Sigmoid colon (tissue), 7 donors: ENCODE measurements around the gene KISS1. TPM values are rescaled to one million over a fixed set of nuclear protein-coding genes. Genes with fewer than 3 reads are reported as not detected.

Experiments
- DNase-seq: peaks from one replicate; pipeline ENCODE4 v3.0.0-alpha.2; 2019
- H3K27ac ChIP-seq, 4 donors: fragments of 200-600 bp; sonication (generic); one replicate each; pipeline ENCODE4 v1.5.1; 2016 to 2019; ENCODE audit warnings: mild to moderate bottlenecking in 1 of 4
- H3K27me3 ChIP-seq, 3 donors: fragments of 200-600 bp; sonication (generic); one replicate each; pipeline ENCODE4 v1.5.1; 2019; ENCODE audit warnings: mild to moderate bottlenecking in 1 of 3
- H3K36me3 ChIP-seq, 4 donors: fragments of 200-600 bp; sonication (generic); one replicate each; pipeline ENCODE4 v1.5.1; 2016 to 2019
- H3K4me1 ChIP-seq, 4 donors: fragments of 200-600 bp; sonication (generic); one replicate each; pipeline ENCODE4 v1.5.1; 2017 to 2019
- H3K4me3 ChIP-seq, 4 donors: fragments of 200-600 bp; sonication (generic); one replicate each; pipeline ENCODE4 v1.5.1; 2017 to 2019; ENCODE audit warnings: mild to moderate bottlenecking in 2 of 4, moderate library complexity in 1 of 4
- H3K9me3 ChIP-seq, 4 donors: fragments of 200-600 bp in 3 of 4; sonication (generic) in 3 of 4; one replicate each; pipeline versions ENCODE4 v1.5.1 to v1.6.1; 2013 to 2019
- EP300 ChIP-seq, 4 donors: sonication (generic); formaldehyde crosslinking; IDR thresholded peaks; one replicate each; pipeline ENCODE4 v1.6.1; 2017; ENCODE audit warnings: antibody characterized with exemption in 4 of 4
- POLR2A ChIP-seq, 2 donors: fragments of 450-650 bp; IDR thresholded peaks; one replicate each; pipeline ENCODE4 v1.6.1; 2016; ENCODE audit warnings: antibody characterized with exemption in 2 of 2, mild to moderate bottlenecking in 2 of 2, moderate library complexity in 2 of 2
- POLR2AphosphoS5 ChIP-seq, 4 donors: sonication (generic); formaldehyde crosslinking; IDR thresholded peaks; one replicate each; pipeline ENCODE4 v1.6.1; 2017; ENCODE audit warnings: antibody characterized with exemption in 4 of 4
- WGBS, 2 donors: extraction: QIAGEN DNeasy Blood & Tissue Kit; methylation state at CpG; one replicate each; pipeline ENCODE4 v1.1.7; 2013; 5-methylcytosine and 5-hydroxymethylcytosine counted together
- intact Hi-C: fragments of 100-400 bp; cut with DNase I; formaldehyde crosslinking; loops from one replicate; pipeline ENCODE4 v1.15.1; 2023
- polyA plus RNA-seq, 3 donors: library from polyadenylated mRNA; stranded (reverse); fragments of 200-250 nt; gene quantifications; one replicate each; pipeline ENCODE4 v1.2.3, GENCODE V29; 2013
- total RNA-seq, 4 donors: library from RNA; depleted of rRNA; stranded (reverse); fragments of >200 nt; gene quantifications; one replicate each; pipeline ENCODE4 v1.1.0, GENCODE V29; 2016
- TF ChIP-seq, protein P1 (sequence below), 4 experiments: fragments of 450-650 bp in 3 of 4; fragments of 200-600 bp in 1 of 4; IDR thresholded peaks; one replicate each; pipeline ENCODE4 v1.5.1; 2016 to 2019; ENCODE audit warnings: antibody characterized with exemption in 4 of 4, mild to moderate bottlenecking in 3 of 4, moderate library complexity in 2 of 4
- donor health status: healthy with polysubstance abuse.
- donor health status: Bipolar disorder and iron deficiency.
- donor health status: healthy.

KISS1 gene
- total and polyA plus RNA-seq, 7 donors, result 1.2 TPM; not detected in 6

DNA sequence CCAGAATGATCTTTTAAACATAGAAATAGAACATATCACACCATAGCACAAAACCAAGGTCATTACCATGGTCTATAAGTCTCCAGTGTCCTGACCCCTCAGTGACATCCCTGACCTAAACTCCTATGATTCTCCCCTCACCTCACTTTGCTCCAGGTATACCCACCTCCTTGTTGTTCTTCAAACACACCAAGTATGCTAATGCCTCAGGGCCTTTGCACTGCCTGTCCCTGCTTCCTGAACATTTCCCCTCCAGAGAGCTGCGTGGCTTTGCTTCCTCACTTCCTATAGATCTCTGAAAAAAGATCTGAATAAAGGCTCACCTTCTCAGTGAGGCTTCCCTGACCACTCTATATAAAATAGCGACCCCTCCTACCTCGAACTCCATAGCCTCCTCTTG is 16.4 kb upstream of the KISS1 start:
- peaks cover 0 to 40% (median 7%) of the 10 kb centered on the region in 3 donors for H3K27me3 ChIP-seq
- no peak overlapping the region for H3K4me3 ChIP-seq
- H3K9me3 ChIP-seq, result no peaks in the 10 kb centered on the region
- 92 to 93% methylated on average over 3 of the region's 3 CpGs for WGBS, 2 donors
- DNase-seq, result no peak
- no peak for TF ChIP-seq POLR2A (IDR thresholded peaks at IDR 0.05)
- intact Hi-C loops, result no loop called here
- no peaks in the 10 kb centered on the region for H3K36me3 ChIP-seq
- peaks cover 0 to 8% (median 3%) of the 10 kb centered on the region in 4 donors for H3K4me1 ChIP-seq
- H3K27ac ChIP-seq, result no peak overlapping the region

DNA sequence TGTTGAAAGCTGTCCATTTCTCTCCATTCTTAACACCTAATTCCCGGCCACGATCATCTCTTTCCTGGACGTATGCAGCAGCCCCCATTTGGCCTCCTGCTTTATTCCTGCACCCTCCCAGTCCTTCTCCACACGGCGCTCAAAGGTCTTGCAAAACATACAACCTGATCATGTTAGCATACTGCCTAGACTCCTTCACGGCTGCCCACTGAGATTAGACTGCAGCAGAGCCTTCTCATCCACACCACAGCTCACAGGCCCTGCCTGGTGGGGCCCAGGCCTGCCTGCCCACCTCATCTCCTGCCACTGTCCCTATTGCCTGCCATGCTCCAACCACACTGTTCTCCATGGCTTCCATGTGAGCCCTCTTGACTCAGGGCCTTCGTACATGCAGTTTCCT is 14.8 kb upstream of the KISS1 start:
- DNase-seq, result no peak
- no peak overlapping the region for H3K27ac ChIP-seq
- WGBS, 2 donors, result 88% methylated on average over 7 of the region's 7 CpGs
- TF ChIP-seq, protein P1, sequence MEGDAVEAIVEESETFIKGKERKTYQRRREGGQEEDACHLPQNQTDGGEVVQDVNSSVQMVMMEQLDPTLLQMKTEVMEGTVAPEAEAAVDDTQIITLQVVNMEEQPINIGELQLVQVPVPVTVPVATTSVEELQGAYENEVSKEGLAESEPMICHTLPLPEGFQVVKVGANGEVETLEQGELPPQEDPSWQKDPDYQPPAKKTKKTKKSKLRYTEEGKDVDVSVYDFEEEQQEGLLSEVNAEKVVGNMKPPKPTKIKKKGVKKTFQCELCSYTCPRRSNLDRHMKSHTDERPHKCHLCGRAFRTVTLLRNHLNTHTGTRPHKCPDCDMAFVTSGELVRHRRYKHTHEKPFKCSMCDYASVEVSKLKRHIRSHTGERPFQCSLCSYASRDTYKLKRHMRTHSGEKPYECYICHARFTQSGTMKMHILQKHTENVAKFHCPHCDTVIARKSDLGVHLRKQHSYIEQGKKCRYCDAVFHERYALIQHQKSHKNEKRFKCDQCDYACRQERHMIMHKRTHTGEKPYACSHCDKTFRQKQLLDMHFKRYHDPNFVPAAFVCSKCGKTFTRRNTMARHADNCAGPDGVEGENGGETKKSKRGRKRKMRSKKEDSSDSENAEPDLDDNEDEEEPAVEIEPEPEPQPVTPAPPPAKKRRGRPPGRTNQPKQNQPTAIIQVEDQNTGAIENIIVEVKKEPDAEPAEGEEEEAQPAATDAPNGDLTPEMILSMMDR (IDR thresholded peaks at IDR 0.05), result no peak
- TF ChIP-seq POLR2A (IDR thresholded peaks at IDR 0.05) (no peak), POLR2AphosphoS5 (IDR thresholded peaks at IDR 0.05) (no peak), EP300 (IDR thresholded peaks at IDR 0.05) (no peak)
- no peak overlapping the region for H3K4me3 ChIP-seq
- intact Hi-C loops, result no loop called here
- peaks cover 0 to 48% (median 7%) of the 10 kb centered on the region in 3 donors for H3K27me3 ChIP-seq
- H3K36me3 ChIP-seq, result no peaks in the 10 kb centered on the region
- peaks cover 0 to 13% (median 6%) of the 10 kb centered on the region in 4 donors for H3K4me1 ChIP-seq
- no peaks in the 10 kb centered on the region for H3K9me3 ChIP-seq

DNA sequence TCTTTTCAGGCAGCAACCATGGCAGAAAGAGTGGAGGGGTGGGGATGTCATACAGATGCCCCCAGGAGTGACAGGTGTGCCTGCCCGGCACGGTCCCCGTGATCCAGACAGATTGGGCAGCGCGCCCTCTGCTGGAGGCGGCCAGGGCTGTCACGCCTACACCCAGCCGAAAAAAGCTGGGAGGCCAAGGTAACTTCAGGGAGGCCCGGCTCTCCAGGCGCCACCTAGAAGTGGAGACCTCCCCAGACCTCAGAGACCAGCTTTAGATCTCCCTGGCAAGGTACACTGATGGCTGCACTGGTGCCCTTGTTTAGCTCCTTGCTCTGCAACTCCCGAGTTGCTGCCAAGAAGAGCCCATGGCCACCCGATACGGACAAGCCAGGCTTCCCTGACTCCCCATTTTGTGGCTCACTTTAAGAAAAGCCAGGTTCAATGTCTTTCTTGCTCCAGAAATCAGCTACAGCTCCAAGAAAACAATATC is 10.9 kb upstream of the KISS1 start:
- Histone ChIP-seq H3K36me3 (no peaks in the 10 kb centered on the region), H3K27me3 (peaks cover 0 to 42% (median 0%) of the 10 kb centered on the region in 3 donors), H3K9me3 (no peaks in the 10 kb centered on the region), H3K4me3 (no peak overlapping the region), H3K27ac (no peak overlapping the region), H3K4me1 (peaks cover 0 to 6% (median 2%) of the 10 kb centered on the region in 4 donors)
- intact Hi-C loops, result loop anchor here (1.0 to 5.0 kb wide), 3 partner anchors 45 to 346 kb away; partner anchors contain the start of gene SNRPE
- no peak for TF ChIP-seq POLR2A (IDR thresholded peaks at IDR 0.05)
- TF ChIP-seq, protein P1 (IDR thresholded peaks at IDR 0.05), result peak; percentile 53 to 88 (median 71)
- TF ChIP-seq POLR2AphosphoS5 (IDR thresholded peaks at IDR 0.05), result no peak
- TF ChIP-seq EP300 (IDR thresholded peaks at IDR 0.05), result no peak
- 21% methylated on average over 13 of the region's 13 CpGs for WGBS, 2 donors
- DNase-seq, result peak; percentile 77

DNA sequence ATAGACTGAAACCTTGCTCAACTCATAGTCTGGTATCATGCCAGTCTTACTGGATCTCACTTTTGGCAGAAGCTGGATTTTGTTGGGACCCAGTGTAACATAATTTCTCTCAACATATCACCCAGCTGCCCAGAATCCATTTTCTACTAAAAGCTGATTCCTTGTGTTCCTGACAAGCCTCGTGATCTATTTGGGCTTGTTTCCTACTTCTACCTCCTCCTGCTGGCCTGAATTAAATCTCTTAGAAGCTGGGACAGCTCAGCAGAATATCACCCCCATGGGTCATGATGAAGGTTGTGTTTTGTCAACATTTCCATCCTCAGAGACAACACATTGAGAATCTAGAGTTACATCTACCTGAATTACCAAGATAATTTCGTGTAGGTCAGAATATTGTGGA is 9.8 kb upstream of the KISS1 start:
- H3K4me1 ChIP-seq, result peaks cover 0 to 6% (median 2%) of the 10 kb centered on the region in 4 donors
- no peak overlapping the region for H3K27ac ChIP-seq
- H3K9me3 ChIP-seq, result no peaks in the 10 kb centered on the region
- H3K27me3 ChIP-seq, result peaks cover 0 to 45% (median 0%) of the 10 kb centered on the region in 3 donors
- H3K4me3 ChIP-seq, result no peak overlapping the region
- no peak for DNase-seq
- no peaks in the 10 kb centered on the region for H3K36me3 ChIP-seq
- intact Hi-C loops, result loop anchor here (2.0 to 5.0 kb wide), 2 partner anchors 156 to 345 kb away; partner anchors contain the start of gene SNRPE
- WGBS, 2 donors, result 22 to 58% methylated on average over 2 of the region's 2 CpGs
- TF ChIP-seq EP300 (IDR thresholded peaks at IDR 0.05), result no peak
- no peak for TF ChIP-seq POLR2AphosphoS5 (IDR thresholded peaks at IDR 0.05)
- no peak for TF ChIP-seq POLR2A (IDR thresholded peaks at IDR 0.05)
- TF ChIP-seq, protein P1 (IDR thresholded peaks at IDR 0.05), result no peak

DNA sequence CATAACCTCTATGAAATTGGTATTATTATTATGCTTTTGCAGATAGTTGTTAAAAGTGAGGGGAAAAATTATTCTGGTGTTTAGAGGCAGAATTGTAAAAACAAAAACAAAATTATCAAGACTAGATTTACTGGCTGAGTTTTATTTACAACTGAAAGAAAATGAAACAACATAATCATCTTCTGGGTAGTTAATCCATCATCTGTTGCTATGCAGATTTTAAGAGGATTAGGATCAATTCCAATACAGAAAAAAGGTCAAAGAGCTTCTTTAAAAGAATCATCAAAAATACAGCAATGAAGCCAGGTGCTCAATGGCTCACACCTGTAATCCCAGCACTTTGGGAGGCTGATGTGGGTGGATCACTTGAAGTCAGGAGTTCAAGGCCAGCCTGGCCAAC is 9.2 kb upstream of the KISS1 start:
- peaks cover 0 to 6% (median 2%) of the 10 kb centered on the region in 4 donors for H3K4me1 ChIP-seq
- no peak for TF ChIP-seq POLR2AphosphoS5 (IDR thresholded peaks at IDR 0.05)
- TF ChIP-seq, protein P1 (IDR thresholded peaks at IDR 0.05), result no peak
- TF ChIP-seq EP300 (IDR thresholded peaks at IDR 0.05), result no peak
- TF ChIP-seq POLR2A (IDR thresholded peaks at IDR 0.05), result no peak
- no peak for DNase-seq
- intact Hi-C loops, result loop anchor here (5.0 kb wide), 1 partner anchor 157 kb away; no protein-coding TSS in a partner anchor
- H3K36me3 ChIP-seq, result no peaks in the 10 kb centered on the region
- H3K27ac ChIP-seq, result no peak overlapping the region
- peaks cover 0 to 51% (median 0%) of the 10 kb centered on the region in 3 donors for H3K27me3 ChIP-seq
- H3K9me3 ChIP-seq, result no peaks in the 10 kb centered on the region
- no peak overlapping the region for H3K4me3 ChIP-seq
